ENCODE results near the gene MEIKIN. TPM values are rescaled to one million over a fixed set of nuclear protein-coding genes. Genes with fewer than 3 reads are reported as not detected.

Gene MEIKIN
- total RNA-seq, 1 donor from 2014 or later, result not detected

- no peaks in the 10 kb centered on the region for H3K9me3 ChIP-seq (ENCODE audit: low read depth)
- TF ChIP-seq EZH2phosphoT487 (IDR thresholded peaks at IDR 0.05) (no peak), CTCF (IDR thresholded peaks at IDR 0.05) (no peak), EZH2 (IDR thresholded peaks at IDR 0.05) (no peak)
- no peaks in the 10 kb centered on the region for H3K79me2 ChIP-seq (ENCODE audit: low read depth)
- no peaks in the 10 kb centered on the region for H3K27me3 Mint-ChIP-seq (ENCODE audit: insufficient read depth, low read depth)
- no peak overlapping the region for H3K4me2 ChIP-seq
- H3K36me3 ChIP-seq, result no peaks in the 10 kb centered on the region
- H3K4me1 ChIP-seq, result peaks cover 5% of the 10 kb centered on the region
- H3K4me1 Mint-ChIP-seq, result no peaks in the 10 kb centered on the region
- no peak for DNase-seq (ENCODE audit: low spot score)
- no peak overlapping the region for H3K27ac ChIP-seq
- no peak overlapping the region for H3K9ac ChIP-seq
- no peak overlapping the region for H3K4me3 ChIP-seq
- H3K27ac Mint-ChIP-seq, result no peak overlapping the region
- H3K9me3 Mint-ChIP-seq, result peaks cover 14% of the 10 kb centered on the region
- no peaks in the 10 kb centered on the region for H3K27me3 ChIP-seq
- no peaks in the 10 kb centered on the region for H3K36me3 Mint-ChIP-seq
- H3K4me3 Mint-ChIP-seq, result no peak overlapping the region
- no peaks in the 10 kb centered on the region for H3F3A ChIP-seq (ENCODE audit: low read depth)
- H4K20me1 ChIP-seq (ENCODE audit: low read depth), result no peaks in the 10 kb centered on the region
- H2AFZ ChIP-seq (replicated peaks), result no peak overlapping the region
Measured at GRCh38 chr5:131932235-131932634, 13.2 kb downstream of the MEIKIN start.

- Histone ChIP-seq H3K27ac (no peak overlapping the region), H3K9me3 (ENCODE audit: low read depth) (no peaks in the 10 kb centered on the region), H3K27me3 (no peaks in the 10 kb centered on the region), H3F3A (ENCODE audit: low read depth) (no peaks in the 10 kb centered on the region), H3K36me3 (no peaks in the 10 kb centered on the region), H4K20me1 (ENCODE audit: low read depth) (no peaks in the 10 kb centered on the region), H3K4me3 (no peak overlapping the region), H3K4me1 (peaks cover 5% of the 10 kb centered on the region), H3K4me2 (no peak overlapping the region), H2AFZ (replicated peaks) (no peak overlapping the region), H3K9ac (no peak overlapping the region), H3K79me2 (ENCODE audit: low read depth) (no peaks in the 10 kb centered on the region)
- Mint-ChIP-seq H3K9me3 (peaks cover 20% of the 10 kb centered on the region), H3K4me1 (no peaks in the 10 kb centered on the region), H3K4me3 (no peak overlapping the region), H3K27ac (no peak overlapping the region), H3K36me3 (no peaks in the 10 kb centered on the region), H3K27me3 (ENCODE audit: insufficient read depth, low read depth) (no peaks in the 10 kb centered on the region)
- no peak for TF ChIP-seq EZH2phosphoT487 (IDR thresholded peaks at IDR 0.05)
- no peak for TF ChIP-seq CTCF (IDR thresholded peaks at IDR 0.05)
- no peak for TF ChIP-seq EZH2 (IDR thresholded peaks at IDR 0.05)
- DNase-seq (ENCODE audit: low spot score), result no peak
Measured at GRCh38 chr5:131928957-131929356, 16.5 kb downstream of the MEIKIN start.

- H3K9me3 Mint-ChIP-seq, result peaks cover 20% of the 10 kb centered on the region
- H3K4me1 Mint-ChIP-seq, result no peaks in the 10 kb centered on the region
- Histone ChIP-seq H3K27ac (no peak overlapping the region), H3K27me3 (no peaks in the 10 kb centered on the region), H4K20me1 (ENCODE audit: low read depth) (no peaks in the 10 kb centered on the region), H3K9ac (no peak overlapping the region), H3K36me3 (no peaks in the 10 kb centered on the region), H3K4me2 (no peak overlapping the region), H3K9me3 (ENCODE audit: low read depth) (no peaks in the 10 kb centered on the region), H3K4me1 (no peaks in the 10 kb centered on the region), H3K4me3 (no peak overlapping the region), H3K79me2 (ENCODE audit: low read depth) (no peaks in the 10 kb centered on the region), H3F3A (ENCODE audit: low read depth) (no peaks in the 10 kb centered on the region), H2AFZ (replicated peaks) (no peak overlapping the region)
- no peaks in the 10 kb centered on the region for H3K27me3 Mint-ChIP-seq (ENCODE audit: insufficient read depth, low read depth)
- no peak overlapping the region for H3K27ac Mint-ChIP-seq
- no peak for DNase-seq (ENCODE audit: low spot score)
- H3K4me3 Mint-ChIP-seq, result no peak overlapping the region
- no peaks in the 10 kb centered on the region for H3K36me3 Mint-ChIP-seq
- TF ChIP-seq EZH2phosphoT487 (IDR thresholded peaks at IDR 0.05) (no peak), EZH2 (IDR thresholded peaks at IDR 0.05) (no peak), CTCF (IDR thresholded peaks at IDR 0.05) (no peak)
Measured at GRCh38 chr5:131926168-131926567, 19.3 kb downstream of the MEIKIN start.
